Endothelial cell of umbilical vein (primary cell): ENCODE results near the gene ZNF664. TPM values are rescaled to one million over a fixed set of nuclear protein-coding genes. Genes with fewer than 3 reads are reported as not detected.

Experiments
- BruUV-seq: library from RNA; stranded (reverse); fragments of 400-500 nt; replicated peaks from 2 replicates; lab custom pipeline; 2021; lab: Mats Ljungman, UMichigan
- CTCF ChIA-PET: fragments of 300-600, 350-600 bp; sonication (Branson Sonifier 250); formaldehyde crosslinking; loops from one replicate; lab custom pipeline; 2021; ENCODE audit warnings: antibody characterized with exemption, inconsistent platforms; lab: Charles Lee
- POLR2A ChIA-PET: fragments of 300-600, 350-600 bp; sonication (Branson Sonifier 250); formaldehyde crosslinking; loops from one replicate; lab custom pipeline; 2021; ENCODE audit warnings: antibody characterized with exemption, inconsistent platforms; lab: Charles Lee
- DNase-seq: peaks from one replicate; pipeline ENCODE4 v3.0.0-alpha.2; 2011; ENCODE audit warnings: low read depth, low spot score
- FAIRE-seq: peaks from 2 replicates; lab custom pipeline; 2011; peaks lifted over from hg19 to GRCh38; lab: Jason Lieb, UNC
- H2AFZ ChIP-seq: 2 replicates; pipeline ENCODE4 v1.6.0; 2012; ENCODE audit warnings: low read depth, low read length, control low read depth, inconsistent platforms
- H3K27ac ChIP-seq: 2 replicates; pipeline ENCODE4 v1.5.1; 2011; ENCODE audit warnings: low read depth, mild to moderate bottlenecking, control low read depth, low read length, moderate library complexity; ENCODE audit not compliant: insufficient read depth
- H3K27me3 ChIP-seq, 2 experiments: 2 replicates each; pipeline versions ENCODE4 v1.6.0 to v1.6.1; 2011; ENCODE audit warnings: low read length in 2 of 2, mixed read lengths in 1 of 2; ENCODE audit not compliant: control insufficient read depth in 2 of 2, insufficient read depth in 2 of 2
- H3K36me3 ChIP-seq, 2 experiments: 2 replicates in 1 of 2; 3 replicates in 1 of 2; pipeline ENCODE4 v1.5.1; 2011; ENCODE audit warnings: low read length in 2 of 2, mild to moderate bottlenecking in 1 of 2, moderate library complexity in 1 of 2; ENCODE audit not compliant: control insufficient read depth in 2 of 2, insufficient read depth in 2 of 2; ENCODE audit errors: extremely low read depth in 1 of 2
- H3K4me1 ChIP-seq: 3 replicates; pipeline ENCODE4 v1.5.1; 2011; ENCODE audit warnings: mild to moderate bottlenecking, low read length; ENCODE audit not compliant: control insufficient read depth, insufficient read depth; ENCODE audit errors: extremely low read depth
- H3K4me2 ChIP-seq: 2 replicates; pipeline ENCODE4 v1.6.1; 2011; ENCODE audit warnings: low read length, control low read depth, mixed read lengths; ENCODE audit not compliant: insufficient read depth
- H3K4me3 ChIP-seq, 3 experiments: fragments of 200-600 bp in 1 of 3; sonication (generic), shearing (Covaris generic) in 1 of 3; replicated peaks in 1 of 3; 2 replicates each; pipeline ENCODE4 v1.5.1; 2011 to 2016; ENCODE audit warnings: control low read depth in 3 of 3, low read length in 3 of 3, mild to moderate bottlenecking in 2 of 3, inconsistent platforms in 1 of 3, low read depth in 1 of 3, moderate library complexity in 1 of 3; ENCODE audit not compliant: insufficient read depth in 1 of 3
- H3K79me2 ChIP-seq: 2 replicates; pipeline ENCODE4 v1.6.0; 2012; ENCODE audit warnings: low read length, inconsistent platforms; ENCODE audit not compliant: control insufficient read depth, insufficient read depth
- H3K9ac ChIP-seq: replicated peaks from 2 replicates; pipeline ENCODE3; 2011; ENCODE audit warnings: low read length, control low read depth; ENCODE audit not compliant: insufficient read depth; ENCODE audit errors: extremely low read depth
- H3K9me1 ChIP-seq: replicated peaks from 3 replicates; pipeline ENCODE4 v1.6.0; 2011; ENCODE audit warnings: mild to moderate bottlenecking, low read length; ENCODE audit not compliant: control insufficient read depth, insufficient read depth; ENCODE audit errors: extremely low read depth
- H3K9me3 ChIP-seq: replicated peaks from 2 replicates; pipeline ENCODE4 v1.5.1; 2012; ENCODE audit warnings: low read length, inconsistent platforms; ENCODE audit not compliant: control insufficient read depth, insufficient read depth
- H4K20me1 ChIP-seq: replicated peaks from 2 replicates; pipeline ENCODE3; 2011; ENCODE audit warnings: mild to moderate bottlenecking, low read length; ENCODE audit not compliant: control insufficient read depth, insufficient read depth; ENCODE audit errors: extremely low read depth
- EZH2 ChIP-seq: IDR thresholded peaks from 2 replicates; pipeline ENCODE4 v1.6.1; 2012; ENCODE audit warnings: borderline replicate concordance, low read depth, mild to moderate bottlenecking, moderate library complexity, low read length, inconsistent platforms; ENCODE audit not compliant: severe bottlenecking
- FOS ChIP-seq: IDR thresholded peaks from 2 replicates; pipeline ENCODE4 v1.6.1; 2011; ENCODE audit warnings: mild to moderate bottlenecking, low read length, moderate library complexity, borderline replicate concordance; ENCODE audit not compliant: insufficient read depth
- GATA2 ChIP-seq: IDR thresholded peaks from 2 replicates; pipeline ENCODE4 v1.7.0; 2011; ENCODE audit warnings: low read depth, mild to moderate bottlenecking, moderate library complexity, mixed read lengths, low read length; ENCODE audit not compliant: insufficient read length, insufficient read depth
- JUN ChIP-seq: IDR thresholded peaks from 2 replicates; pipeline ENCODE4 v1.6.1; 2011; ENCODE audit warnings: borderline replicate concordance, low read depth; ENCODE audit not compliant: insufficient read length, insufficient read depth
- MAX ChIP-seq: IDR thresholded peaks from 2 replicates; pipeline ENCODE4 v1.6.1; 2011; ENCODE audit not compliant: insufficient read depth, insufficient read length
- MYC ChIP-seq: IDR thresholded peaks from one replicate; pipeline ENCODE4 v1.6.1; 2011; ENCODE audit warnings: mild to moderate bottlenecking, low read depth, low read length
- POLR2A ChIP-seq: IDR thresholded peaks from 2 replicates; pipeline ENCODE4 v1.6.1; 2012; ENCODE audit warnings: low read depth, mild to moderate bottlenecking, control low read depth, low read length
- POLR2AphosphoS5 ChIP-seq: IDR thresholded peaks from 2 replicates; pipeline ENCODE4 v1.6.1; 2012; ENCODE audit warnings: low read depth, mild to moderate bottlenecking, control low read depth, low read length, moderate library complexity; ENCODE audit not compliant: insufficient read depth
- dilution Hi-C: fragments of 300-500 bp; cut with MboI; formaldehyde crosslinking; loops from one replicate; pipeline ENCODE4 v1.15.0; 2019; ENCODE audit warnings: low sequenced_read_pairs; ENCODE audit not compliant: extremely low pct_ligation_motif_present
- intact Hi-C: fragments of 100-400 bp; cut with micrococcal nuclease; formaldehyde crosslinking; loops from one replicate; pipeline ENCODE4 v1.10.0; 2022
- polyA plus RNA-seq, 4 experiments: library from polyadenylated mRNA; depleted of rRNA in 3 of 4; stranded (reverse) in 3 of 4; unstranded in 1 of 4; fragments of >200 nt; gene quantifications; 2 replicates each; pipeline versions ENCODE4 v1.2.1 to v1.2.3, GENCODE V29; 2011 to 2012; ENCODE audit warnings: missing spikeins in 1 of 4
- total RNA-seq: library from RNA; stranded (reverse); gene quantifications from 2 replicates; pipeline ENCODE4 v1.2.3, GENCODE V29; 2021
- TF ChIP-seq, protein P1 (sequence below), 2 donors: IDR thresholded peaks; 1 replicate in 1 of 2; 2 replicates in 1 of 2; pipeline ENCODE4 v1.5.1; 2011; ENCODE audit warnings: low read length in 2 of 2, mild to moderate bottlenecking in 2 of 2, moderate library complexity in 2 of 2, control low read depth in 1 of 2, inconsistent platforms in 1 of 2, low read depth in 1 of 2; ENCODE audit not compliant: insufficient read depth in 1 of 2; ENCODE audit errors: extremely low read depth in 1 of 2

Gene ZNF664
- total and polyA plus RNA-seq, 2 donors (not counting 3 experiments of a cell fraction or from before 2014, with no cell fraction given) = 29.8 to 71.3 TPM

DNA sequence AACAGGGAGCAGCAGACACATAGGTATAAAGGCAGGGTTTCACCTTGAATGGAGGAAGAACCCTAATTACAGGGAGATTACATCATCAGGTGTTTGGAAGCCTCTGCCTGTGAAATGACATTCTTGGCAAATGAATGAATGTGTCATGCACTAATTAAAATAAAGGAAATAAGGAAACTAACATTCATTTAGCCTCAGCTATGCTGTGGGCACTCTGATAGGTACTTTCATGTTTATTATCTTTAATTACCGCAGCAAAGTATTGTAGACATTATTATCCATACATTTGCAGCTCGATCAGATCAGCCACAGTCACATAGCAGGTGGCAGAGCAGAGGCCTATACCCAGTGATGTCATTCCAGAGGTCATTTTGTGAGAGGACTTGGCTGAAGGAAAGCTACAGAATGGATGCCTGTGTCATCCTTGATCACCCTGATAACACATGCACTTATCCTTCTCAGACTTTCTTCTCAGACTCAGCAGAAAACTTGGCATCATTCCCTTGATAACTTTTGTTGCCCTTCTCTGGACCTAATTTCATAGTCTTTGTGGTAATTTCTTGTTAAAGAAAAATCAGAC lies 18.4 kb downstream of the ZNF664 start:
- peaks cover 9% of the 10 kb centered on the region for H3K79me2 ChIP-seq
- no peak overlapping the region for H3K4me3 ChIP-seq
- POLR2A ChIA-PET = no interaction called here
- CTCF ChIA-PET = interaction anchor here (1.0 to 2.8 kb wide), 4 partner anchors 34 to 88 kb away, joined by 3 to 8 read pairs (median 5); no protein-coding TSS in a partner anchor
- no peak overlapping the region for H2AFZ ChIP-seq
- dilution Hi-C loops (no loop called here), intact Hi-C loops (no loop called here)
- no peak overlapping the region for H3K27ac ChIP-seq
- TF ChIP-seq GATA2 (peak; percentile 22), POLR2AphosphoS5 (no peak)
- no peak overlapping the region for H3K9ac ChIP-seq
- no peak overlapping the region for H3K4me2 ChIP-seq
- BruUV-seq = no TSS peak
- no peaks in the 10 kb centered on the region for H3K27me3 ChIP-seq
- peaks cover 19% of the 10 kb centered on the region for H3K4me1 ChIP-seq
- peaks cover 13 to 14% of the 10 kb centered on the region in 2 experiments for H3K36me3 ChIP-seq
- peak; percentile 40 for FAIRE-seq
- no peaks in the 10 kb centered on the region for H3K9me3 ChIP-seq
- H3K9me1 ChIP-seq = no peaks in the 10 kb centered on the region
- peaks cover 3% of the 10 kb centered on the region for H4K20me1 ChIP-seq
- DNase-seq = no peak

DNA sequence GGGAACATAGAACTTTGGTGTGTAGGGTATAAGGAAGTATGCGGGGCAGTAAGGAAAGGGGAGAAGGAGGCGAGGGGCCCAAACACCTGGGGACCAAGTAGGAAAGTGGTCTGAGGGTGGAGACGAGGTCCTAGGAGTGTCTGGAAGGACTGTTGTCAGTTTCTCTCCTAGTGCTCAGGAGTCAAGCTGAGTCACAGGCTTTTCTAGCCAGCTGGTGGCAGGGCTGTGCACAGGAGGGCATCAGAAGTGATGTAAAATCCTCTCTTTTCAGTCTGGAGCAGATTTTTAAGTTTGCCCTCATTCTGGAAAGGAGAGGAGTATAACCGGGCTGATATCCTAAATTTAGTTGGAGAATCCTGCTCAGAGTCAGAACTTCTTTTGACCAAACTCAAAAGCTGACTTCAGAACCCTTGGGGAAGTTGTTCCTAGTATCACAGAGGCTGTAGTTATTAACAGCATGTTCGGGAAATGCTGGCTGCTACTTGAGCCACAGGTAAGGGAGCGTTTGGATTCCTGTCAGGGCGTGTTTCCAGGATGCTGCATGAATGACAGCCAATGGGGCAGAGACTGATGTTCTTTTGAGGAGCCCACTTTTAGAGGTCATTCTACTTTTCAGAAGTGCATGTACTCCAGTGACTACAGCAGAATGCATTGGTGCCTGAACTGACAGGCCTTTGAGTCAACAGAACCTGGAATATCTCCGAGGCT lies 19.3 kb downstream of the ZNF664 start:
- Histone ChIP-seq H3K4me2 (no peak overlapping the region), H3K36me3 (peaks cover 13 to 14% of the 10 kb centered on the region in 2 experiments), H2AFZ (no peak overlapping the region), H3K4me1 (peaks cover 19% of the 10 kb centered on the region), H3K27me3 (no peaks in the 10 kb centered on the region), H3K4me3 (no peak overlapping the region), H3K9me3 (no peaks in the 10 kb centered on the region), H3K9me1 (no peaks in the 10 kb centered on the region), H4K20me1 (peaks cover 3% of the 10 kb centered on the region), H3K79me2 (peaks cover 9% of the 10 kb centered on the region), H3K9ac (no peak overlapping the region), H3K27ac (no peak overlapping the region)
- DNase-seq (no peak), FAIRE-seq (no peak)
- no TSS peak for BruUV-seq
- intact Hi-C loops (no loop called here), dilution Hi-C loops (no loop called here)
- TF ChIP-seq POLR2AphosphoS5 (no peak), MAX (no peak), POLR2A (no peak), JUN (no peak), FOS (no peak), EZH2 (no peak), MYC (no peak), GATA2 (no peak)
- TF ChIP-seq, protein P1, sequence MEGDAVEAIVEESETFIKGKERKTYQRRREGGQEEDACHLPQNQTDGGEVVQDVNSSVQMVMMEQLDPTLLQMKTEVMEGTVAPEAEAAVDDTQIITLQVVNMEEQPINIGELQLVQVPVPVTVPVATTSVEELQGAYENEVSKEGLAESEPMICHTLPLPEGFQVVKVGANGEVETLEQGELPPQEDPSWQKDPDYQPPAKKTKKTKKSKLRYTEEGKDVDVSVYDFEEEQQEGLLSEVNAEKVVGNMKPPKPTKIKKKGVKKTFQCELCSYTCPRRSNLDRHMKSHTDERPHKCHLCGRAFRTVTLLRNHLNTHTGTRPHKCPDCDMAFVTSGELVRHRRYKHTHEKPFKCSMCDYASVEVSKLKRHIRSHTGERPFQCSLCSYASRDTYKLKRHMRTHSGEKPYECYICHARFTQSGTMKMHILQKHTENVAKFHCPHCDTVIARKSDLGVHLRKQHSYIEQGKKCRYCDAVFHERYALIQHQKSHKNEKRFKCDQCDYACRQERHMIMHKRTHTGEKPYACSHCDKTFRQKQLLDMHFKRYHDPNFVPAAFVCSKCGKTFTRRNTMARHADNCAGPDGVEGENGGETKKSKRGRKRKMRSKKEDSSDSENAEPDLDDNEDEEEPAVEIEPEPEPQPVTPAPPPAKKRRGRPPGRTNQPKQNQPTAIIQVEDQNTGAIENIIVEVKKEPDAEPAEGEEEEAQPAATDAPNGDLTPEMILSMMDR (IDR thresholded peaks at IDR 0.05; ENCODE audit: extremely low read depth in 1 of 2, insufficient read depth in 1 of 2, low read depth in 1 of 2, low read length in 2 of 2) = no peak
- POLR2A ChIA-PET = no interaction called here
- CTCF ChIA-PET = interaction anchor here (0.7 to 2.8 kb wide), 4 partner anchors 40 to 89 kb away, joined by 3 to 8 read pairs (median 5); no protein-coding TSS in a partner anchor
